T-cell (primary cell): Measurements from ENCODE around the gene AMER2. TPM values are rescaled to one million over a fixed set of nuclear protein-coding genes. Genes with fewer than 3 reads are reported as not detected.

ENCODE experiments used
- ATAC-seq, 4 experiments: fragments of 200-7000 bp in 3 of 4; fragments of 150-1000 bp in 1 of 4; cut with Tn5 transposase; replicated peaks in 1 of 4; 1 replicate in 3 of 4; 2 replicates in 1 of 4; pipeline ENCODE4 v1.10.0; 2021; ENCODE audit warnings: moderate library complexity in 3 of 4, mild to moderate bottlenecking in 2 of 4, moderate number of reproducible peaks in 1 of 4
- CTCF ChIA-PET, 2 donors: fragments of 300-600 bp; sonication (Branson Sonifier 250); formaldehyde crosslinking; loops; one replicate each; lab custom pipeline; 2022; ENCODE audit warnings: antibody characterized with exemption in 2 of 2; lab: Charles Lee
- POLR2A ChIA-PET, 2 donors: fragments of 300-600 bp; sonication (Branson Sonifier 250); formaldehyde crosslinking; loops; one replicate each; lab custom pipeline; 2022; ENCODE audit warnings: antibody characterized with exemption in 2 of 2; lab: Charles Lee
- DNase-seq, 35 experiments: peaks; one replicate each; pipeline versions ENCODE4 v3.0.0 to v3.0.0-alpha.2; 2013 to 2023
- H3K27ac ChIP-seq: one replicate; pipeline ENCODE4 v1.5.1; 2013; ENCODE audit warnings: low read length
- H3K27me3 ChIP-seq, 2 experiments: replicated peaks in 1 of 2; 1 replicate in 1 of 2; 2 replicates in 1 of 2; pipeline versions ENCODE4 v1.6.1 to v1.7.0; 2013; ENCODE audit warnings: low read length in 1 of 2, mixed read lengths in 1 of 2; ENCODE audit not compliant: control insufficient read depth in 2 of 2, insufficient read depth in 2 of 2; ENCODE audit errors: extremely low read depth in 1 of 2
- H3K36me3 ChIP-seq, 2 donors: 1 replicate in 1 of 2; 2 replicates in 1 of 2; pipeline versions ENCODE4 v1.6.1 to v1.7.0; 2013; ENCODE audit warnings: low read length in 1 of 2; ENCODE audit not compliant: control insufficient read depth in 2 of 2, insufficient read depth in 1 of 2; ENCODE audit errors: extremely low read depth in 1 of 2
- H3K4me1 ChIP-seq, 2 experiments: 1 replicate in 1 of 2; 2 replicates in 1 of 2; pipeline versions ENCODE4 v1.6.1 to v1.7.0; 2013; ENCODE audit warnings: low read length in 2 of 2, mixed read lengths in 1 of 2; ENCODE audit not compliant: insufficient read depth in 2 of 2, control insufficient read depth in 1 of 2; ENCODE audit errors: extremely low read depth in 1 of 2
- H3K4me3 ChIP-seq, 2 donors: 1 replicate in 1 of 2; 2 replicates in 1 of 2; pipeline versions ENCODE4 v1.5.1 to v1.7.0; 2013; ENCODE audit warnings: mild to moderate bottlenecking in 2 of 2, low read length in 1 of 2, moderate library complexity in 1 of 2; ENCODE audit not compliant: control insufficient read depth in 1 of 2; ENCODE audit errors: extremely low read depth in 1 of 2
- H3K9me3 ChIP-seq: 2 replicates; pipeline ENCODE4 v1.7.0; 2013
- H3K27ac Mint-ChIP-seq, 2 donors: one replicate each; pipeline ENCODE4 v1.8.0; 2020 to 2021; ENCODE audit warnings: mild to moderate bottlenecking in 2 of 2, mixed read lengths in 2 of 2
- H3K27me3 Mint-ChIP-seq, 2 donors: one replicate each; pipeline ENCODE4 v1.8.0; 2021 to 2022; ENCODE audit warnings: mixed read lengths in 2 of 2
- H3K36me3 Mint-ChIP-seq: one replicate; pipeline ENCODE4 v1.8.0; 2021; ENCODE audit warnings: mixed read lengths
- H3K4me1 Mint-ChIP-seq, 3 donors: one replicate each; pipeline ENCODE4 v1.8.0; 2020 to 2022; ENCODE audit warnings: mixed read lengths in 3 of 3, mild to moderate bottlenecking in 1 of 3
- H3K4me3 Mint-ChIP-seq, 3 donors: one replicate each; pipeline ENCODE4 v1.8.0; 2020 to 2022; ENCODE audit warnings: mild to moderate bottlenecking in 3 of 3, mixed read lengths in 3 of 3, moderate library complexity in 3 of 3
- H3K9me3 Mint-ChIP-seq, 3 donors: one replicate each; pipeline ENCODE4 v1.8.0; 2020 to 2022; ENCODE audit warnings: mixed read lengths in 3 of 3
- WGBS: methylation state at CpG from one replicate; pipeline ENCODE4 v1.1.5; 2013; ENCODE audit warnings: missing lambda C conversion rate; ENCODE audit not compliant: insufficient coverage; 5-methylcytosine and 5-hydroxymethylcytosine counted together
- total RNA-seq, 35 experiments: library from RNA in 6 of 35; stranded (reverse) in 6 of 35; fragments of 120-200 nt in 1 of 35; gene quantifications; one replicate each; pipeline versions ENCODE4 v1.2.1 to v1.2.4 and lab custom pipeline; 2013 to 2026

The AMER2 gene
- total RNA-seq, 5 donors from 2014 or later (not counting 1 experiment from before 2014, with no cell fraction given), result 0.03 TPM; not detected in 4

- Histone ChIP-seq H3K4me3 (no peak overlapping the region), H3K27ac (no peak overlapping the region), H3K36me3 (no peaks in the 10 kb centered on the region), H3K27me3 (peaks cover 0 to 9% of the 10 kb centered on the region in 2 experiments), H3K9me3 (no peaks in the 10 kb centered on the region), H3K4me1 (no peaks in the 10 kb centered on the region)
- Mint-ChIP-seq H3K36me3 (no peaks in the 10 kb centered on the region), H3K4me3 (no peak overlapping the region), H3K4me1 (no peaks in the 10 kb centered on the region), H3K27me3 (peaks cover 20 to 41% of the 10 kb centered on the region in 2 donors), H3K9me3 (peaks cover 6 to 12% (median 12%) of the 10 kb centered on the region in 3 donors), H3K27ac (no peak overlapping the region)
- 83% methylated on average over 2 of the region's 3 CpGs for WGBS
- ATAC-seq, result no peak
- ChIA-PET CTCF (no interaction called here), POLR2A (no interaction called here)
- DNase-seq, result no peak
Observed at GRCh38 chr13:25137788-25138115, 34.3 kb downstream of the AMER2 start.

GRCh38 chr13:25136880-25137787, 35.0 kb downstream of the AMER2 start:
- Mint-ChIP-seq H3K27ac (peak overlapping the region in 1 of 2 donors; percentile 4), H3K4me3 (no peak overlapping the region), H3K4me1 (no peaks in the 10 kb centered on the region), H3K36me3 (no peaks in the 10 kb centered on the region), H3K27me3 (peaks cover 23 to 42% of the 10 kb centered on the region in 2 donors), H3K9me3 (peaks cover 6 to 12% (median 12%) of the 10 kb centered on the region in 3 donors)
- H3K9me3 ChIP-seq, result no peaks in the 10 kb centered on the region
- no peak overlapping the region for H3K27ac ChIP-seq
- ATAC-seq (no peak), DNase-seq (no peak)
- ChIA-PET CTCF (no interaction called here), POLR2A (no interaction called here)
- H3K4me1 ChIP-seq, result no peaks in the 10 kb centered on the region
- WGBS, result 17% methylated on average over 3 of the region's 15 CpGs
- peaks cover 0 to 6% of the 10 kb centered on the region in 2 experiments for H3K27me3 ChIP-seq
- no peaks in the 10 kb centered on the region for H3K36me3 ChIP-seq
- no peak overlapping the region for H3K4me3 ChIP-seq

- no peaks in the 10 kb centered on the region for H3K4me1 ChIP-seq
- 100% methylated on average over 1 of the region's 4 CpGs for WGBS
- no peak overlapping the region for H3K4me3 Mint-ChIP-seq
- DNase-seq, result no peak
- no peak for ATAC-seq
- H3K9me3 ChIP-seq, result no peaks in the 10 kb centered on the region
- no peak overlapping the region for H3K27ac Mint-ChIP-seq
- H3K4me3 ChIP-seq, result no peak overlapping the region
- peaks cover 0 to 6% of the 10 kb centered on the region in 2 experiments for H3K27me3 ChIP-seq
- peaks cover 6 to 12% (median 12%) of the 10 kb centered on the region in 3 donors for H3K9me3 Mint-ChIP-seq
- H3K27ac ChIP-seq, result no peak overlapping the region
- H3K36me3 ChIP-seq, result no peaks in the 10 kb centered on the region
- H3K36me3 Mint-ChIP-seq, result no peaks in the 10 kb centered on the region
- no peaks in the 10 kb centered on the region for H3K4me1 Mint-ChIP-seq
- peaks cover 25 to 34% of the 10 kb centered on the region in 2 donors for H3K27me3 Mint-ChIP-seq
- POLR2A ChIA-PET, result no interaction called here
- CTCF ChIA-PET, result no interaction called here
Observed at GRCh38 chr13:25135896-25136295, 36.2 kb downstream of the AMER2 start.

GRCh38 chr13:25132751-25133390, 39.2 kb downstream of the AMER2 start:
- ChIA-PET POLR2A (no interaction called here), CTCF (interaction anchor here (0.6 to 1.1 kb wide), 2 partner anchors 11 to 337 kb away, joined by 3 read pairs; no protein-coding TSS in a partner anchor)
- peaks cover 28 to 29% of the 10 kb centered on the region in 2 donors for H3K27me3 Mint-ChIP-seq
- Histone ChIP-seq H3K36me3 (no peaks in the 10 kb centered on the region), H3K9me3 (no peaks in the 10 kb centered on the region), H3K27ac (no peak overlapping the region), H3K27me3 (peaks cover 0 to 6% of the 10 kb centered on the region in 2 experiments), H3K4me1 (no peaks in the 10 kb centered on the region), H3K4me3 (no peak overlapping the region)
- no peak overlapping the region for H3K27ac Mint-ChIP-seq
- ATAC-seq, result no peak
- no peak for DNase-seq
- whole genome bisulfite sequencing, result 100% methylated on average over 2 of the region's 5 CpGs
- no peaks in the 10 kb centered on the region for H3K36me3 Mint-ChIP-seq
- no peaks in the 10 kb centered on the region for H3K4me1 Mint-ChIP-seq
- no peak overlapping the region for H3K4me3 Mint-ChIP-seq
- peaks cover 6 to 12% (median 12%) of the 10 kb centered on the region in 3 donors for H3K9me3 Mint-ChIP-seq

GRCh38 chr13:25131881-25132420, 40.1 kb downstream of the AMER2 start:
- H3K27me3 Mint-ChIP-seq, result peaks cover 19 to 24% of the 10 kb centered on the region in 2 donors
- H3K9me3 ChIP-seq, result no peaks in the 10 kb centered on the region
- DNase-seq, result no peak
- no peaks in the 10 kb centered on the region for H3K36me3 ChIP-seq
- no peak overlapping the region for H3K4me3 Mint-ChIP-seq
- ChIA-PET CTCF (interaction anchor here in 1 of 2 donors (1.1 kb wide), 1 partner anchor 12 kb away, joined by 3 read pairs; no protein-coding TSS in a partner anchor), POLR2A (no interaction called here)
- H3K27me3 ChIP-seq, result peaks cover 0 to 6% of the 10 kb centered on the region in 2 experiments
- no peak overlapping the region for H3K4me3 ChIP-seq
- no peaks in the 10 kb centered on the region for H3K4me1 Mint-ChIP-seq
- no peak for ATAC-seq
- no peak overlapping the region for H3K27ac ChIP-seq
- peaks cover 6 to 12% (median 12%) of the 10 kb centered on the region in 3 donors for H3K9me3 Mint-ChIP-seq
- H3K36me3 Mint-ChIP-seq, result no peaks in the 10 kb centered on the region
- 56% methylated on average over 1 of the region's 6 CpGs for WGBS
- H3K4me1 ChIP-seq, result no peaks in the 10 kb centered on the region
- H3K27ac Mint-ChIP-seq, result no peak overlapping the region

- no peaks in the 10 kb centered on the region for H3K36me3 ChIP-seq
- ChIA-PET CTCF (no interaction called here), POLR2A (no interaction called here)
- Mint-ChIP-seq H3K9me3 (peaks cover 6 to 18% (median 17%) of the 10 kb centered on the region in 3 donors), H3K27me3 (peaks cover 20 to 25% of the 10 kb centered on the region in 2 donors), H3K4me3 (no peak overlapping the region), H3K36me3 (no peaks in the 10 kb centered on the region), H3K27ac (no peak overlapping the region), H3K4me1 (no peaks in the 10 kb centered on the region)
- 0% methylated on average over 1 of the region's 3 CpGs for WGBS
- peaks cover 0 to 6% of the 10 kb centered on the region in 2 experiments for H3K27me3 ChIP-seq
- DNase-seq (no peak), ATAC-seq (no peak)
- no peaks in the 10 kb centered on the region for H3K4me1 ChIP-seq
- H3K4me3 ChIP-seq, result no peak overlapping the region
- H3K9me3 ChIP-seq, result no peaks in the 10 kb centered on the region
- no peak overlapping the region for H3K27ac ChIP-seq
Observed at GRCh38 chr13:25130944-25131343, 41.1 kb downstream of the AMER2 start.
